Astrocyte of the cerebellum (primary cell): ENCODE data around the gene PPOX.

Experiments used
- DNase-seq: peaks from one replicate; pipeline ENCODE4 v3.0.0-alpha.2; 2011; ENCODE audit warnings: low read depth
- H3K4me3 ChIP-seq: 2 replicates; pipeline ENCODE4 v1.5.1; 2011; ENCODE audit warnings: mild to moderate bottlenecking, low read depth, low read length, moderate library complexity
- CTCF ChIP-seq: IDR thresholded peaks from 2 replicates; pipeline ENCODE4 v1.5.1; 2012; ENCODE audit warnings: low read length, low read depth, moderate library complexity, mild to moderate bottlenecking; ENCODE audit errors: missing control alignments
- in situ Hi-C: cut with HindIII; loops from 2 replicates; pipeline ENCODE4 v1.10.0; 2017; ENCODE audit warnings: low sequenced_read_pairs

PPOX gene

GRCh38 chr1:161160671-161161145 lies 5.5 kb upstream of the PPOX start:
- no peak overlapping the region for H3K4me3 ChIP-seq
- no peak for TF ChIP-seq CTCF
- in situ Hi-C loops, result no loop called here
- DNase-seq, result no peak

GRCh38 chr1:161161652-161162051 lies 4.6 kb upstream of the PPOX start:
- in situ Hi-C loops, result no loop called here
- no peak for TF ChIP-seq CTCF

GRCh38 chr1:161162052-161162451 lies 4.2 kb upstream of the PPOX start:
- TF ChIP-seq CTCF, result no peak
- DNase-seq, result no peak
- in situ Hi-C loops, result no loop called here
- H3K4me3 ChIP-seq, result no peak overlapping the region

More at GRCh38 chr1:161161652-161162051, 4.6 kb upstream of the PPOX start:
- DNase-seq, result no peak
- no peak overlapping the region for H3K4me3 ChIP-seq

GRCh38 chr1:161162806-161163205 lies 3.4 kb upstream of the PPOX start:
- no peak overlapping the region for H3K4me3 ChIP-seq
- in situ Hi-C loops, result no loop called here
- no peak for DNase-seq
- no peak for TF ChIP-seq CTCF

GRCh38 chr1:161163793-161164192 lies 2.4 kb upstream of the PPOX start:
- in situ Hi-C loops, result no loop called here
- H3K4me3 ChIP-seq, result no peak overlapping the region
- DNase-seq, result no peak
- TF ChIP-seq CTCF, result no peak

GRCh38 chr1:161164901-161165610 lies 1.2 kb upstream of the PPOX start:
- in situ Hi-C loops, result no loop called here
- TF ChIP-seq CTCF, result no peak
- no peak for DNase-seq
- peak overlapping the region; percentile 83 for H3K4me3 ChIP-seq
